Fibroblast of mammary gland (primary cell): ENCODE data around the gene BRSK2.

Source experiments
- DNase-seq: peaks from one replicate; pipeline ENCODE4 v3.0.0-alpha.2; 2010; ENCODE audit warnings: low read depth
- H3K4me3 ChIP-seq: 2 replicates; pipeline ENCODE4 v1.5.1; 2011; ENCODE audit warnings: low read depth, mild to moderate bottlenecking, low read length, moderate library complexity; ENCODE audit not compliant: control insufficient read depth
- CTCF ChIP-seq: conservative IDR thresholded peaks from 2 replicates; pipeline ENCODE4 v1.5.1; 2011; ENCODE audit warnings: low read depth, low read length, inconsistent platforms; ENCODE audit not compliant: control insufficient read depth, insufficient read depth

BRSK2 gene

GRCh38 chr11:1479678-1480118 lies 90.0 kb downstream of the BRSK2 start:
- H3K4me3 ChIP-seq, result no peak overlapping the region
- DNase-seq, result no peak
- TF ChIP-seq CTCF, result no peak

- TF ChIP-seq CTCF, result no peak
- H3K4me3 ChIP-seq, result no peak overlapping the region
- DNase-seq, result no peak
Observed at GRCh38 chr11:1480191-1480554, 90.4 kb downstream of the BRSK2 start.

GRCh38 chr11:1480555-1481482 lies 91.1 kb downstream of the BRSK2 start:
- TF ChIP-seq CTCF, result no peak
- no peak overlapping the region for H3K4me3 ChIP-seq
- no peak for DNase-seq

GRCh38 chr11:1481483-1481825 lies 91.7 kb downstream of the BRSK2 start:
- no peak overlapping the region for H3K4me3 ChIP-seq
- no peak for DNase-seq
- no peak for TF ChIP-seq CTCF

- no peak for DNase-seq
- H3K4me3 ChIP-seq, result no peak overlapping the region
- no peak for TF ChIP-seq CTCF
Observed at GRCh38 chr11:1481861-1482441, 92.2 kb downstream of the BRSK2 start.

GRCh38 chr11:1482581-1483444 lies 93.1 kb downstream of the BRSK2 start:
- no peak for DNase-seq
- TF ChIP-seq CTCF, result no peak
- no peak overlapping the region for H3K4me3 ChIP-seq
